ENCODE data around the gene PLCG1.

GRCh38 chr20:41162396-41162795 is 25.1 kb downstream of the PLCG1 start:
- TF ChIP-seq ARNTL (CRISPR knock-in tag; IDR thresholded peaks at IDR 0.05; ENCODE audit: borderline replicate concordance, low read depth) (no peak), TOX (CRISPR knock-in tag; IDR thresholded peaks at IDR 0.05; ENCODE audit: borderline replicate concordance) (no peak), ISL1 (CRISPR knock-in tag; IDR thresholded peaks at IDR 0.05) (no peak), PPARA (CRISPR knock-in tag; IDR thresholded peaks at IDR 0.05; ENCODE audit: borderline replicate concordance) (no peak), ZFP30 (CRISPR knock-in tag; IDR thresholded peaks at IDR 0.05) (no peak), ZFP3 (CRISPR knock-in tag; IDR thresholded peaks at IDR 0.05) (no peak), SNAI2 (CRISPR knock-in tag; IDR thresholded peaks at IDR 0.05) (no peak), CREB5 (CRISPR knock-in tag; IDR thresholded peaks at IDR 0.05; ENCODE audit: low read depth) (no peak)
- TF ChIP-seq, protein P1, sequence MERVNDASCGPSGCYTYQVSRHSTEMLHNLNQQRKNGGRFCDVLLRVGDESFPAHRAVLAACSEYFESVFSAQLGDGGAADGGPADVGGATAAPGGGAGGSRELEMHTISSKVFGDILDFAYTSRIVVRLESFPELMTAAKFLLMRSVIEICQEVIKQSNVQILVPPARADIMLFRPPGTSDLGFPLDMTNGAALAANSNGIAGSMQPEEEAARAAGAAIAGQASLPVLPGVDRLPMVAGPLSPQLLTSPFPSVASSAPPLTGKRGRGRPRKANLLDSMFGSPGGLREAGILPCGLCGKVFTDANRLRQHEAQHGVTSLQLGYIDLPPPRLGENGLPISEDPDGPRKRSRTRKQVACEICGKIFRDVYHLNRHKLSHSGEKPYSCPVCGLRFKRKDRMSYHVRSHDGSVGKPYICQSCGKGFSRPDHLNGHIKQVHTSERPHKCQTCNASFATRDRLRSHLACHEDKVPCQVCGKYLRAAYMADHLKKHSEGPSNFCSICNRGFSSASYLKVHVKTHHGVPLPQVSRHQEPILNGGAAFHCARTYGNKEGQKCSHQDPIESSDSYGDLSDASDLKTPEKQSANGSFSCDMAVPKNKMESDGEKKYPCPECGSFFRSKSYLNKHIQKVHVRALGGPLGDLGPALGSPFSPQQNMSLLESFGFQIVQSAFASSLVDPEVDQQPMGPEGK (CRISPR knock-in tag; IDR thresholded peaks at IDR 0.05; ENCODE audit: borderline replicate concordance), result no peak

Measured in SK-N-SH treated with all-trans-retinoic acid at 6 μM for 48 hours (cell line).